Inflammatory macrophage (primary cell): ENCODE results near the gene VSIG10L2.
"Not testable (repeated sequence)": the region's sequence is repeated elsewhere in the genome, so short reads cannot be mapped to it uniquely, and the experiment has no call there.

Experiments used
- DNase-seq, 2 donors: peaks; one replicate each; pipeline ENCODE4 v3.0.0-alpha.2; 2020 to 2022
- total RNA-seq, 18 experiments: gene quantifications; one replicate each; lab custom pipeline; 2026; ENCODE audit warnings: mixed read lengths in 6 of 18, inconsistent platforms in 2 of 18; lab: John Stamatoyannopoulos, UW

VSIG10L2 gene
- 0 to 0.13 (median 0) reads per million in 18 experiments for total RNA-seq

GRCh38 chr11:125945797-125946520 lies at the start of gene VSIG10L2:
VSIG10L2 (plus strand) TSS chr11:125946044; CDS start chr11:125946056, 12 bp downstream.
- DNase-seq, result no peak

GRCh38 chr11:125901872-125902271 lies 44.0 kb upstream of the VSIG10L2 start:
- DNase-seq, result no peak

- DNase-seq, result no peak
These were observed 43.4 kb upstream of the VSIG10L2 start for GRCh38 chr11:125902277-125902926.

DNA sequence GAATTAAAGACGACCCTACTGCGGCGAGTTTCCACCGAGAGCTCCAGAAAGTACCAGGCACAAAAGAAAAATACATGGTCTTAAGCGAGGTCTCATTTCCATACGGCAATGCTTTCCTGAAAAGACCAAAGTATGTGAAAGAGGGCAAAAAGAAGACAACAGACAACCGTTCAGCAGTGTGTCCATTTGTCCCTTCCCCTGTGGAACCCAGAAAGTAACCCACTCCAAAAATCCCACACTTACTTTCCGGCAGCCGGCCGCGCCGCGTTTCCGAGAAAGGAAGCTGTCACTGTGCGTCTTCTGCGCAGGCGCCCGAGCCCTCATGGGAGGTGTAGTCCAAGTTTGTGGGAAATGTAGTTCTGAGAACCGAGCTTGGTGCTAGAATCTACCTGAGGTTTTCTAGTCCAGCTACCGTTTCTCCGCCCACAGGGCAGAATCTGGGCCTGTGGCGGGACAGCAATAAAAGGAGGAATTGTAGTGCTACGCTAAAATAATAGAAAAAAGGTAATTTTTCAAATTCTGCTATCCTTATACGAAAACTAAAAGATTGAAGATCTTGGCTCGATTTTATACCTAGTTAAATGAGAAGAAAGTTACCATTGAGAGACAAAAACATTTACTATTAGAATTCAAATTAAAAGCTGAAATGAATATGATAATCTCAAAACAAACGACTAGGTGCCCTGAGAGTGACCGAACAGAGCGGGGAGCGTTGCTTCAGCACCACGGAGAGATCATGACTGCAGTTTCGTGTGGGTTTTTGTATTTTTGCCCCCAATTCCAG lies 42.7 kb upstream of the VSIG10L2 start, which contains the start of gene PUS3:
TSS of gene PUS3 (minus strand) at position 280 of the 784 bp plus-strand sequence. CDS start 6,922 bp downstream, outside the sequence.
- peak; percentile 81 to 87 for DNase-seq

DNA sequence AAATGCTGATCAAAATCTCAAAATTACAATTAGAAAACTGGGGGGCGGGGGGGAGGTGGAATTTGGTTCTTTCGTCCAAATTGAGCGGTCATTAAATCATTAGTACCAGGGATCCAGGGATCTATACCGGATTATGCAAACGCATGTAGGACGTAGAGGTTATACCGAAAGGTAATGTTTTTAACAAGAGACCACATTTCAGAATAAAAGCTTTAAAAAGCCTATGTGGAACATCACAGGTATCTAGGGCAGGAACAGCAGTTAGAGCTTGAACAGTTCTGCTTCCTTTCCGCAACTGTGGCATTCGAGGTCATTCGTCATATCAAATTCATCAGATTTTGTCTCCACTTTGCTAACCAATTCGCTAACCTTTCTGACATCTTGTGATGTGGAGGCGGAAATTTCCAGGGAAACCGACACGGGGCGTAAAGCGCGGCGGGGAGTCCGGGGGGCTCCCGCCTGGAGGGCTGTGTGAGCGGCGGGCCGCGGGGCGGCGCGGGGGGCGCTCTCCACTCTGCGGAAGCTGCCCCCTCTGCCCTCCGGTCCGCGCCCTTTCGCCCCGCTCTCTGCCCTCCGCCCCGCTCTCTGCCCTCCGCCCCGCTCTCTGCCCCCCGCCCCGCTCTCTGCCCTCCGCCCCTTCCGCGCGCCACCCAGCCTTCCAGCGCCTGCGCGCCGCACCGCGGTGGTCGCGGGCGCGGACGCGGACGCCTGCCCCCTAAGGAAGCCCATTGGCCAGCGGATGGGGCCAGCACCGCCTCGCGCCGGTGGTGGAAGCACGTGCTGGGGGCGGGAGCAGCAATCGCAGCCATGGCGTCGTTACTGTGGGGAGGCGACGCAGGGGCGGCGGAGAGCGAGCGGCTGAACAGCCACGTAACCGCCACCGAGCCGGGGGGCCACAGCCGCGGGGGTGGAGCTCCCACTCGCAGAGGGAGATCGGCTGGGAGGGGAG lies 41.9 kb upstream of the VSIG10L2 start, which contains the start of gene DDX25:
TSS of gene DDX25 (plus strand) at position 798 of the 949 bp plus-strand sequence. CDS start at position 808, 10 bp downstream.
- DNase-seq, result no peak

GRCh38 chr11:125904678-125905077 lies 41.2 kb upstream of the VSIG10L2 start:
- DNase-seq, result no peak

DNA sequence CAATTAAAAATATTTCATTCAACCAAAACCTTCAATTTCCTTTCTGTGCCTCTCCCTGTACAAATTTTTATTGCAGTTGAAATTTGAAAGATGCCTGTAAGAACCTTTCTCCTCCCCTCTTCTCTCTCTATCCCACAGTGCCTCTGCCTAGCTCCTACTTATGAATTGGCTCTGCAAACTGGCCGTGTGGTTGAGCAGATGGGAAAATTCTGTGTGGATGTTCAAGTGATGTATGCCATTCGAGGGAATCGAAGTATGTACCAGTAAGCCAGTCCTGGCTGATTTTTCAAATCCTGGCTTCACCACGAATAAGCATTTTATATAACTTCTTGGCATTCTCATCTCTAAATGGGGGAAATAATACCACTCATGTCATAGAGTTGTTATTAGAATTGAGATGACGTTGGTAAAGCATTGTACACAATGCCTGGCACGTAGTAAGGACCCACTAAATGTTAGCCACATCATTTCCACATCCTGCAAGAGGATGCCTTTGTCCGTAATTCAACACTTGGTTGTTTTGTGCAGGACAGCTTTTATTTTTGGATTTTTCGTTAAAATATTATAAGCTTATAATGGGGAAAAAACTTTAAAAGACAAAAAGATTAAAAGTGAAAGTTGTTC lies 35.5 kb upstream of the VSIG10L2 start:
- DNase-seq, result no peak

- DNase-seq, result not testable (repeated sequence)
These were observed 31.2 kb upstream of the VSIG10L2 start for GRCh38 chr11:125914601-125915000.

DNA sequence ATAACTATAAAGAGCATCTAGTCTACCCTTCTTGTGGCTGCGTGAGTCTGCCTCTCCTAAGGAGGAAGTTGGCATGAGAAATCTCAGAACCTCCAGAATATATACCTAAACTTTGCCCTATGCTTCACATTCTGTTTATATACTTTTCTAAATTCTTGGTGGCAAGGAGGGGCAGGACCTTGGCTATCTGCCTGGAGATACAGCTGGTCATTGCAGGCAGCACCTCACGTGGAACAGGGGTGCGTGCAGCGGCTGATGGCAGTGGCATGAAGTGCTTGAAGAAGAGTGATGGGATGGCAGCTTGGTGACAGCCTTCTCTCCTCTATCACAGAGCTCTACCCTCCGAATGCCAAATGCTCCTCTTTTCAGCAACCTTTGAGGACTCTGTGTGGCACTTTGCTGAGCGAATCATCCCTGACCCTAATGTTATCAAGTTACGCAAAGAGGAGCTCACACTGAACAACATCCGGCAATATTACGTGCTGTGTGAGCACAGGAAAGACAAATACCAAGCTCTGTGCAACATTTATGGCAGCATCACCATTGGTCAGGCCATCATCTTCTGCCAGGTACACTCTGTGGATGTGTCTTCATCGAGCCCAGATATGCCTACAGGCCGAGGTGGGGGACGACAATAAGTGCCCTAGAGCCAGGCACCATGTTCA lies 29.0 kb upstream of the VSIG10L2 start:
- DNase-seq, result no peak

- DNase-seq, result no peak
These were observed 27.6 kb upstream of the VSIG10L2 start for GRCh38 chr11:125918140-125918840.

GRCh38 chr11:125921042-125921441 lies 24.8 kb upstream of the VSIG10L2 start:
- DNase-seq, result no peak

- DNase-seq, result no peak
These were observed 23.7 kb upstream of the VSIG10L2 start for GRCh38 chr11:125922156-125922555.

DNA sequence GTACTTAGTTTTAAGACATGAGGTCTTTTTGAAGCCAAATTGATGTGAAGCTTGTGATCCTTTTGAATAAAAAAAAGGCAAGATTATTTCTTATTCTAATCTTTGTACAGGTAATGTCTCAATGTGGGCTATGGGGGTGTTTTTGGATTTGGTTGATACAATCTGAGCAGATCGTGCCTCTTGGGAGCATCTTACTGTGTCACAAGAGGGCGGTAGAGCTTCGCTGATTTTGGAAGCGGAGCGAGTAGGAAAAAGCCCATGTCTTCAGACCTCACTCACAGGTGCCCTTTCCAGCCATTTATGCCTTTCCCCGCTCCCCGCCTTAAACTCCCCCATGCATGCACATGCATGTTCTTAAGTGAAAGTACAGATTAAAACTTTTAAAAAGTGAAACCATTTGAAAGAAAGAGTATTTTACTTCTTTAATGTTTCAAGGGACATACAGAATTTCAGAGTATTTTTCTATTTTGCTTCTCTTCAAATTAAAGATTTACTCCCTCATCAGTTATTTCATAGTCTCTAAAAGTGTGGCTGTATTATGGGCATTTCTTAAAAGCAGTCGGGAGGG lies 22.7 kb upstream of the VSIG10L2 start:
- peak; percentile 46 to 70 for DNase-seq

- no peak for DNase-seq
These were observed 22.2 kb upstream of the VSIG10L2 start for GRCh38 chr11:125923633-125924032.

- no peak for DNase-seq
These were observed 21.3 kb upstream of the VSIG10L2 start for GRCh38 chr11:125924384-125925007.

- no peak for DNase-seq
These were observed 20.6 kb upstream of the VSIG10L2 start for GRCh38 chr11:125925247-125925740.

DNA sequence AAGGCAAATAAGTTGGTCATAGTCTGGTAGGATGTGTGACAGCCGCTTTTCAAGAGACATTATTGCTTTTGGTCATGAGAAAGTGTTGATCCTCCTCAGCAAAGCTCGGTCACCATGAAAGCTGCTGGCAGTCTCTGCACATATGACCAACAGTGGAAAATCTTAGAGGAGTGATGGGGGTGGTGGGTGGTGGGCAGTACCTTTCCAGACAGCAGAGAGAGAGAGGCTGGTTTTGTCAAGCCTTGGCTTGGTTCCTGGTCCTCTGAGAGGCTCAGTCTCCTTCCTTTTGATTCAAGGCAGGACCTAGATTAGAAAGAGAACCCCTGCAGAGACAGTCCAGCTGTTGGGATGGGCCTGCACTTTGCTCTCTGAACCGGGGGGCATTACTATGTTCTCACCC lies 20.0 kb upstream of the VSIG10L2 start:
- no peak for DNase-seq

GRCh38 chr11:125926682-125927081 lies 19.2 kb upstream of the VSIG10L2 start:
- DNase-seq, result no peak
